ENCODE data around the gene LRP1.

DNA sequence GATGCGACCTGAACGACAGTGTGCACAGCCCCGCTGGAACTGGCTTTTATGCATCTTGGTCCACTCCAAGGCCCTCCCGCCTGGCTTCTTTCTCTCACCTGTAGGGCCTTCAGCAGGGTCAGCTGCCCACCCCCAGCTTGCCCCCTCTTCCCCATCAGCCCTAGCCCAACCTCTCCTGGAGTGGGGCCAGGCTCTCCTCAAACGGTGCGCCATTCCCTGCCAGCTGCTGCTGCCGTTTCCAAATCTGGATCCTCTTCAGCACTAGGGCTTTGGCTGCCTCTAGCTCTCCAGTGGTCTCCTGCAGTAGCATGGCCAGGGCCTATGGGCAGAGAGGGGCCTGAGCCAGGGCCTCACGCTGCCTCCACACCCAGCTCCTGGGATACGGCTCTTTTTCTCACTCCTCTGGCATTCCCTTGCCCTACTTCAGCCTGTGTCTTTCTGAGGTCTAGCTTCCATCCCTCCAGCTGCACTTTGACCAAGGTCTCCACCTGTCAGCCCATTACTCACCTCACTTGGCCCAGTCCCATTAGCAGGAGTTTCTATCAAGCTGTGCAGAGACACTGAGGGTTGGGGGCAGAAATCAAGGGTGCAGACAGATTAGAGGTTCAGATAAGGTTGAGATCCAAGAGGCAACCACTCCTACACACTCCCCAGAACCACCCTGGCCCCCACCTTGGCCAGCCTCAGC, 22.1 kb upstream of the LRP1 start:
- TF ChIP-seq CTCF (IDR thresholded peaks at IDR 0.05; ENCODE audit: low read depth, low read length): no peak
- no peak for TF ChIP-seq MAX (IDR thresholded peaks at IDR 0.05; ENCODE audit: low read depth, low read length)
